H1 (cell line): ENCODE data around the gene MLN. TPM values are rescaled to one million over a fixed set of nuclear protein-coding genes. Genes with fewer than 3 reads are reported as not detected.

Experiments
- CTCF ChIA-PET: fragments of 300-600 bp; sonication (Branson Sonifier 250); formaldehyde crosslinking; loops from one replicate; lab custom pipeline; 2021; ENCODE audit not compliant: partially characterized antibody; lab: Charles Lee
- POLR2A ChIA-PET: fragments of 300-600 bp; sonication (Branson Sonifier 250); formaldehyde crosslinking; loops from one replicate; lab custom pipeline; 2021; ENCODE audit warnings: inconsistent platforms; ENCODE audit not compliant: partially characterized antibody; lab: Charles Lee
- DNase-seq, 2 experiments: peaks; one replicate each; pipeline versions ENCODE4 v3.0.0 to v3.0.0-alpha.2; 2010 to 2022; ENCODE audit warnings: low spot score in 2 of 2, low read depth in 1 of 2, mixed read lengths in 1 of 2
- FAIRE-seq: peaks from 2 replicates; lab custom pipeline; 2011; peaks lifted over from hg19 to GRCh38; lab: Jason Lieb, UNC
- H2AFZ ChIP-seq: 2 replicates; pipeline ENCODE4 v1.8.1; 2012; ENCODE audit warnings: low read length, inconsistent platforms
- H2AK5ac ChIP-seq: 2 replicates; pipeline ENCODE4 v1.6.1; 2013; ENCODE audit warnings: low read depth, low read length
- H2BK120ac ChIP-seq: replicated peaks from 2 replicates; pipeline ENCODE3; 2013; ENCODE audit warnings: low read depth, low read length, inconsistent platforms
- H2BK12ac ChIP-seq: 2 replicates; pipeline ENCODE4 v1.6.1; 2013; ENCODE audit warnings: low read depth, low read length
- H2BK15ac ChIP-seq: 2 replicates; pipeline ENCODE4 v1.6.1; 2013; ENCODE audit warnings: low read length
- H2BK20ac ChIP-seq: 2 replicates; pipeline ENCODE4 v1.6.1; 2013; ENCODE audit warnings: low read length
- H2BK5ac ChIP-seq: 2 replicates; pipeline ENCODE4 v1.6.1; 2013; ENCODE audit warnings: low read depth, low read length
- H3K14ac ChIP-seq: 2 replicates; pipeline ENCODE4 v1.6.1; 2013; ENCODE audit warnings: inconsistent platforms; ENCODE audit not compliant: insufficient read length
- H3K18ac ChIP-seq: 2 replicates; pipeline ENCODE4 v1.6.1; 2013; ENCODE audit warnings: low read length; ENCODE audit errors: extremely low read depth
- H3K23ac ChIP-seq: 2 replicates; pipeline ENCODE4 v1.6.1; 2013; ENCODE audit warnings: inconsistent platforms; ENCODE audit not compliant: insufficient read length
- H3K23me2 ChIP-seq: 2 replicates; pipeline ENCODE4 v1.6.1; 2013; ENCODE audit warnings: low read depth, low read length
- H3K27ac ChIP-seq: 2 replicates; pipeline ENCODE4 v1.6.1; 2011; ENCODE audit warnings: low read depth, low read length, inconsistent platforms
- H3K27me3 ChIP-seq, 4 experiments: replicated peaks in 1 of 4; 1 replicate in 1 of 4; 2 replicates in 3 of 4; pipeline versions ENCODE4 v1.6.1 to v1.8.1; 2011 to 2013; ENCODE audit warnings: low read length in 3 of 4, mild to moderate bottlenecking in 3 of 4, inconsistent platforms in 2 of 4, mixed read lengths in 2 of 4, moderate library complexity in 1 of 4; ENCODE audit not compliant: control insufficient read depth in 3 of 4, insufficient read depth in 3 of 4; ENCODE audit errors: extremely low read depth in 1 of 4
- H3K36me3 ChIP-seq, 4 experiments: 2 replicates each; pipeline versions ENCODE4 v1.6.1 to v1.8.1; 2011 to 2013; ENCODE audit warnings: mild to moderate bottlenecking in 4 of 4, low read length in 3 of 4, moderate library complexity in 2 of 4, control low read depth in 1 of 4, inconsistent platforms in 1 of 4; ENCODE audit not compliant: insufficient read depth in 4 of 4, control insufficient read depth in 2 of 4
- H3K4ac ChIP-seq: replicated peaks from 2 replicates; pipeline ENCODE3; 2013; ENCODE audit warnings: low read length, low read depth, mixed read lengths, inconsistent platforms; ENCODE audit not compliant: insufficient read length
- H3K4me1 ChIP-seq, 4 experiments: replicated peaks in 1 of 4; 1 replicate in 1 of 4; 2 replicates in 3 of 4; pipeline versions ENCODE4 v1.6.1 to v1.8.1; 2011 to 2013; ENCODE audit warnings: low read length in 3 of 4, inconsistent platforms in 2 of 4, mixed read lengths in 1 of 4; ENCODE audit not compliant: insufficient read depth in 4 of 4, control insufficient read depth in 3 of 4
- H3K4me2 ChIP-seq, 2 experiments: 2 replicates each; pipeline versions ENCODE4 v1.6.1 to v1.8.1; 2011 to 2013; ENCODE audit warnings: low read depth in 2 of 2, low read length in 2 of 2, control low read depth in 1 of 2, inconsistent platforms in 1 of 2, mild to moderate bottlenecking in 1 of 2; ENCODE audit not compliant: insufficient read depth in 1 of 2
- H3K4me3 ChIP-seq, 4 experiments: fragments of 200-600, 300-600 bp in 1 of 4; sonication (generic), shearing (Covaris generic), sonication (Bioruptor Twin) in 1 of 4; 2 replicates each; pipeline versions ENCODE4 v1.5.1 to v1.8.1; 2011 to 2016; ENCODE audit warnings: low read length in 4 of 4, low read depth in 3 of 4, control low read depth in 2 of 4, inconsistent platforms in 2 of 4, mild to moderate bottlenecking in 2 of 4, mixed read lengths in 1 of 4, moderate library complexity in 1 of 4; ENCODE audit not compliant: insufficient read depth in 2 of 4; ENCODE audit errors: extremely low read depth in 1 of 4
- H3K56ac ChIP-seq: replicated peaks from 2 replicates; pipeline ENCODE3; 2013; ENCODE audit warnings: low read depth, mild to moderate bottlenecking, mixed read lengths, low read length, inconsistent platforms; ENCODE audit not compliant: insufficient read length
- H3K79me1 ChIP-seq: 2 replicates; pipeline ENCODE4 v1.6.1; 2013; ENCODE audit warnings: low read depth, low read length, control low read depth
- H3K79me2 ChIP-seq, 2 experiments: 2 replicates each; pipeline versions ENCODE4 v1.6.1 to v1.8.1; 2012 to 2013; ENCODE audit warnings: low read length in 2 of 2, mild to moderate bottlenecking in 2 of 2, inconsistent platforms in 1 of 2; ENCODE audit not compliant: insufficient read depth in 2 of 2, control insufficient read depth in 1 of 2
- H3K9ac ChIP-seq, 4 experiments: replicated peaks in 1 of 4; 1 replicate in 1 of 4; 2 replicates in 3 of 4; pipeline versions ENCODE4 v1.6.1 to v1.8.1; 2011 to 2013; ENCODE audit warnings: low read depth in 3 of 4, low read length in 3 of 4, control low read depth in 2 of 4, mild to moderate bottlenecking in 2 of 4, moderate library complexity in 2 of 4, inconsistent platforms in 1 of 4; ENCODE audit errors: extremely low read depth in 1 of 4
- H3K9me3 ChIP-seq, 2 experiments: 2 replicates each; pipeline versions ENCODE4 v1.6.1 to v1.8.1; 2012 to 2013; ENCODE audit warnings: mild to moderate bottlenecking in 2 of 2, moderate library complexity in 2 of 2, control low read depth in 1 of 2, inconsistent platforms in 1 of 2, low read depth in 1 of 2, low read length in 1 of 2, mixed read lengths in 1 of 2; ENCODE audit not compliant: insufficient read depth in 2 of 2
- H4K20me1 ChIP-seq, 2 experiments: replicated peaks in 1 of 2; 2 replicates each; pipeline versions ENCODE3 to v1.8.1; 2011 to 2013; ENCODE audit warnings: inconsistent platforms in 2 of 2, low read length in 2 of 2, mild to moderate bottlenecking in 1 of 2; ENCODE audit not compliant: insufficient read depth in 2 of 2, control insufficient read depth in 1 of 2
- H4K5ac ChIP-seq: 2 replicates; pipeline ENCODE4 v1.6.1; 2013; ENCODE audit warnings: low read length, low read depth, mixed read lengths, inconsistent platforms; ENCODE audit not compliant: insufficient read length
- H4K8ac ChIP-seq: 2 replicates; pipeline ENCODE4 v1.8.0; 2013; ENCODE audit warnings: mild to moderate bottlenecking, moderate library complexity, low read length, inconsistent platforms; ENCODE audit not compliant: insufficient read depth; ENCODE audit errors: extremely low read depth
- H4K91ac ChIP-seq: replicated peaks from 2 replicates; pipeline ENCODE3; 2013; ENCODE audit warnings: low read length, mixed read lengths, inconsistent platforms; ENCODE audit not compliant: insufficient read length
- KDM4A ChIP-seq: IDR thresholded peaks from one replicate; pipeline ENCODE4 v1.7.1; 2012; ENCODE audit warnings: low read depth, mild to moderate bottlenecking, moderate library complexity, low read length, inconsistent platforms; ENCODE audit not compliant: severe bottlenecking
- SP1 ChIP-seq: IDR thresholded peaks from 2 replicates; pipeline ENCODE4 v1.6.1; 2011; ENCODE audit warnings: low read depth, low read length
- SP2 ChIP-seq: IDR thresholded peaks from 2 replicates; pipeline ENCODE4 v1.6.1; 2012; ENCODE audit warnings: mild to moderate bottlenecking, low read length, inconsistent platforms
- SRF ChIP-seq: IDR thresholded peaks from 2 replicates; pipeline ENCODE4 v1.6.1; 2011; ENCODE audit warnings: mild to moderate bottlenecking, low read depth, low read length, moderate library complexity
- WGBS, 2 experiments: shearing (Covaris generic) in 1 of 2; methylation state at CpG; one replicate each; pipeline versions ENCODE4 v1.1.6 to v1.1.7; 2013 to 2015; ENCODE audit warnings: low lambda C conversion rate in 2 of 2, mixed read lengths in 2 of 2, inconsistent platforms in 1 of 2, low coverage in 1 of 2, missing lambda C conversion rate in 1 of 2; ENCODE audit not compliant: insufficient replicate concordance in 2 of 2, insufficient coverage in 1 of 2, insufficient read length in 1 of 2; ENCODE audit errors: extremely low coverage in 1 of 2, missing lambda C conversion rate in 1 of 2; 5-methylcytosine and 5-hydroxymethylcytosine counted together
- polyA plus RNA-seq, 7 experiments: library from polyadenylated mRNA; depleted of rRNA in 3 of 7; stranded (reverse) in 5 of 7; unstranded in 2 of 7; fragments of >200 nt in 5 of 7; fragments of 200-250 nt in 2 of 7; gene quantifications; 1 replicate in 5 of 7; 2 replicates in 1 of 7; 4 replicates in 1 of 7; pipeline versions ENCODE4 v1.2.1 to v1.2.3, GENCODE V29; 2011 to 2013; ENCODE audit warnings: missing spikeins in 2 of 7, mixed read lengths in 2 of 7
- total RNA-seq: library from RNA; stranded (reverse); fragmentation: NEBNext Ultra II Directional; extraction: Animal tissue kit (Norgen Biotek cat#: 25700); gene quantifications from 2 replicates; pipeline ENCODE4 v1.2.1, GENCODE V29; 2021

Gene MLN
- total and polyA plus RNA-seq, 2 of the 8 experiments (the other 6 are each of a cell fraction or from before 2014, with no cell fraction given), result not detected

DNA sequence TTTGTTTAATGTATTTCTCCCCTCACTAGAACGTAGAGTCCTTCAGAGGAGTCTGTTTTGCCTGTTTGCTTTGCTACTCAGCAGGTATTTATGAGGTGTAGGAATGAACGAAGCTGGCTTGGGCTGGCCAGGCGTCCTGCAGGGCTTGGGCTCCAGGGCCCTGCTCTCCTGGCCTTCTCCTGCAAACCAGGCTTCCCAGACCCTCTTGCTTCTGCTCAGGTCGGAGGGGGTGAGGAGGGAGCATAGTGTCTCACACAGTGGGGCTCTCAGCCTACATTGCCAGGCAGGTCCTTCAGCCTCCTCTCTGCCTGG lies 24.6 kb upstream of the MLN start:
- WGBS, 2 experiments, result 73% methylated on average over 4 of the region's 4 CpGs; no CpG with 5 or more reads in 1 of the 2 experiments
- CTCF ChIA-PET, result interaction anchor here (0.7 to 7.4 kb wide), 12 partner anchors 8 to 317 kb away, joined by 3 to 97 read pairs (median 4); partner anchors contain the start of gene GRM4
- FAIRE-seq, result no peak

More for the DNA sequence above, 24.6 kb upstream of the MLN start:
- peak overlapping the region; percentile 25 for H4K91ac ChIP-seq
- H3K27ac ChIP-seq, result no peak overlapping the region
- H2AK5ac ChIP-seq, result no peak overlapping the region; the same call in 1 of the 2 replicates
- H3K23ac ChIP-seq, result no peak overlapping the region
- H3K79me1 ChIP-seq, result no peaks in the 10 kb centered on the region
- no peaks in the 10 kb centered on the region for H3K36me3 ChIP-seq
- POLR2A ChIA-PET, result interaction anchor here (1.1 to 1.3 kb wide), 3 partner anchors 10 to 59 kb away, joined by 3 read pairs; no protein-coding TSS in a partner anchor
- H4K8ac ChIP-seq, result no peak overlapping the region
- no peak overlapping the region for H2AFZ ChIP-seq
- H2BK12ac ChIP-seq, result peak overlapping the region; percentile 64; the same call in 1 of the 2 replicates
- no peak for TF ChIP-seq SRF
- no peak for TF ChIP-seq SP1
- TF ChIP-seq SP2, result no peak
- no peak for TF ChIP-seq KDM4A
- H3K79me2 ChIP-seq, result no peaks in the 10 kb centered on the region
- no peaks in the 10 kb centered on the region for H3K23me2 ChIP-seq
- no peak overlapping the region for H3K14ac ChIP-seq
- peak overlapping the region; percentile 2 for H2BK120ac ChIP-seq
- no peaks in the 10 kb centered on the region for H3K27me3 ChIP-seq
- no peak overlapping the region for H3K4me3 ChIP-seq
- peak overlapping the region; percentile 83 for H2BK15ac ChIP-seq
- no peak overlapping the region for H3K9ac ChIP-seq
- H3K18ac ChIP-seq, result peak overlapping the region; percentile 24; the same call in 1 of the 2 replicates
- peak overlapping the region; percentile 72; the same call in 1 of the 2 replicates for H2BK20ac ChIP-seq
- H3K4me2 ChIP-seq, result peak overlapping the region; percentile 12 to 30; a peak in 2 of 4 replicates
- H3K4me1 ChIP-seq, result peaks cover 0 to 19% (median 11%) of the 10 kb centered on the region in 4 experiments; a peak in 6 of 7 replicates
- H2BK5ac ChIP-seq, result no peak overlapping the region; the same call in 1 of the 2 replicates
- H3K4ac ChIP-seq, result no peak overlapping the region
- no peak overlapping the region for H4K5ac ChIP-seq
- DNase-seq, result no peak
- no peaks in the 10 kb centered on the region for H4K20me1 ChIP-seq
- H3K9me3 ChIP-seq, result peaks cover 2 to 3% of the 10 kb centered on the region in 2 experiments
- H3K56ac ChIP-seq, result no peak overlapping the region
